ENCODE measurements around the gene GPC5.

GPC5 gene

GRCh38 chr13:91454666-91455065 lies 56.2 kb downstream of the GPC5 start:
- no peak for DNase-seq (ENCODE audit: low read depth in 1 of 2, low spot score in 1 of 2)

GRCh38 chr13:91456837-91457236 lies 58.4 kb downstream of the GPC5 start:
- DNase-seq (ENCODE audit: low read depth in 1 of 2, low spot score in 1 of 2) = no peak

- DNase-seq (ENCODE audit: low read depth in 1 of 2, low spot score in 1 of 2) = no peak
These were observed 61.1 kb downstream of the GPC5 start for GRCh38 chr13:91459485-91459884.

- no peak for DNase-seq (ENCODE audit: low read depth in 1 of 2, low spot score in 1 of 2)
These were observed 65.9 kb downstream of the GPC5 start for GRCh38 chr13:91464336-91464735.

GRCh38 chr13:91467236-91467635 lies 68.8 kb downstream of the GPC5 start:
- DNase-seq (ENCODE audit: low read depth in 1 of 2, low spot score in 1 of 2) = no peak

GRCh38 chr13:91468301-91468700 lies 69.9 kb downstream of the GPC5 start:
- DNase-seq (ENCODE audit: low read depth in 1 of 2, low spot score in 1 of 2) = no peak

- no peak for DNase-seq (ENCODE audit: low read depth in 1 of 2, low spot score in 1 of 2)
These were observed 71.7 kb downstream of the GPC5 start for GRCh38 chr13:91470084-91470621.

GRCh38 chr13:91470681-91471080 lies 72.3 kb downstream of the GPC5 start:
- no peak for DNase-seq (ENCODE audit: low read depth in 1 of 2, low spot score in 1 of 2)

GRCh38 chr13:91482427-91482826 lies 84.0 kb downstream of the GPC5 start:
- no peak for DNase-seq (ENCODE audit: low read depth in 1 of 2, low spot score in 1 of 2)

- no peak for DNase-seq (ENCODE audit: low read depth in 1 of 2, low spot score in 1 of 2)
These were observed 93.6 kb downstream of the GPC5 start for GRCh38 chr13:91491980-91492379.

- DNase-seq (ENCODE audit: low read depth in 1 of 2, low spot score in 1 of 2) = no peak
These were observed 95.0 kb downstream of the GPC5 start for GRCh38 chr13:91493442-91493841.

GRCh38 chr13:91498298-91498697 lies 99.9 kb downstream of the GPC5 start:
- no peak for DNase-seq (ENCODE audit: low read depth in 1 of 2, low spot score in 1 of 2)

- no peak for DNase-seq (ENCODE audit: low read depth in 1 of 2, low spot score in 1 of 2)
These were observed 105.8 kb downstream of the GPC5 start for GRCh38 chr13:91504216-91504615.

- DNase-seq (ENCODE audit: low read depth in 1 of 2, low spot score in 1 of 2) = no peak
These were observed 108.3 kb downstream of the GPC5 start for GRCh38 chr13:91506759-91507158.

GRCh38 chr13:91510058-91510457 lies 111.6 kb downstream of the GPC5 start:
- no peak for DNase-seq (ENCODE audit: low read depth in 1 of 2, low spot score in 1 of 2)

- no peak for DNase-seq (ENCODE audit: low read depth in 1 of 2, low spot score in 1 of 2)
These were observed 115.4 kb downstream of the GPC5 start for GRCh38 chr13:91513790-91514189.

GRCh38 chr13:91516799-91517198 lies 118.4 kb downstream of the GPC5 start:
- DNase-seq (ENCODE audit: low read depth in 1 of 2, low spot score in 1 of 2) = no peak

- DNase-seq (ENCODE audit: low read depth in 1 of 2, low spot score in 1 of 2) = no peak
These were observed 122.5 kb downstream of the GPC5 start for GRCh38 chr13:91520952-91521351.

- no peak for DNase-seq (ENCODE audit: low read depth in 1 of 2, low spot score in 1 of 2)
These were observed 124.7 kb downstream of the GPC5 start for GRCh38 chr13:91523116-91523515.

- no peak for DNase-seq (ENCODE audit: low read depth in 1 of 2, low spot score in 1 of 2)
These were observed 128.2 kb downstream of the GPC5 start for GRCh38 chr13:91526543-91527033.

GRCh38 chr13:91529739-91530482 lies 131.5 kb downstream of the GPC5 start:
- no peak for DNase-seq (ENCODE audit: low read depth in 1 of 2, low spot score in 1 of 2)

GRCh38 chr13:91531646-91532045 lies 133.2 kb downstream of the GPC5 start:
- no peak for DNase-seq (ENCODE audit: low read depth in 1 of 2, low spot score in 1 of 2)

- no peak for DNase-seq (ENCODE audit: low read depth in 1 of 2, low spot score in 1 of 2)
These were observed 134.9 kb downstream of the GPC5 start for GRCh38 chr13:91533354-91533753.

Data from activated T-helper 1 cell treated with anti-CD3 and anti-CD28 coated beads, Interleukin-2, amount 50 U/mL, for 16 hours (primary cell).